ENCODE data around the gene TRMO.

The TRMO gene

DNA sequence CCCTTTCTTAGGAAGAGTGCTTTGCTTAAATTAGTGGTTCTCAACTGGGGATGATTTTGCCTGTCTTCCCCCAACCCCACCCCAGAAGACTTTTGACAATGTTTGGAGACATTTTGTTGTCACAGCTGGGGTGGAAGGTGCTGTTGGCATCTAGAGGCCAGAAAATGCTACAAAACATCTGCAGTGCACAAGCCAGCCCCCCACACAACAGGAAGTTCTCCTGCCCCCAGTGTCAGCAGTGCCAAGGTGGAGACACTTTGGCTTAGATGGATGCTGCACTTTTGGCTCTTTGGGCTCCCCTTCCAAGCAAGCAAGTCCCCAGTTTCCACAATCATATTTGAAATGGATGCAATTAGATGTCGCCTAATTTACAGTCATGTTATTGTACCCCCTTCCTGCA lies 13.0 kb upstream of the TRMO start:
- no peak for DNase-seq (ENCODE audit: extremely low read depth, low read depth)
- TF ChIP-seq, protein P1, sequence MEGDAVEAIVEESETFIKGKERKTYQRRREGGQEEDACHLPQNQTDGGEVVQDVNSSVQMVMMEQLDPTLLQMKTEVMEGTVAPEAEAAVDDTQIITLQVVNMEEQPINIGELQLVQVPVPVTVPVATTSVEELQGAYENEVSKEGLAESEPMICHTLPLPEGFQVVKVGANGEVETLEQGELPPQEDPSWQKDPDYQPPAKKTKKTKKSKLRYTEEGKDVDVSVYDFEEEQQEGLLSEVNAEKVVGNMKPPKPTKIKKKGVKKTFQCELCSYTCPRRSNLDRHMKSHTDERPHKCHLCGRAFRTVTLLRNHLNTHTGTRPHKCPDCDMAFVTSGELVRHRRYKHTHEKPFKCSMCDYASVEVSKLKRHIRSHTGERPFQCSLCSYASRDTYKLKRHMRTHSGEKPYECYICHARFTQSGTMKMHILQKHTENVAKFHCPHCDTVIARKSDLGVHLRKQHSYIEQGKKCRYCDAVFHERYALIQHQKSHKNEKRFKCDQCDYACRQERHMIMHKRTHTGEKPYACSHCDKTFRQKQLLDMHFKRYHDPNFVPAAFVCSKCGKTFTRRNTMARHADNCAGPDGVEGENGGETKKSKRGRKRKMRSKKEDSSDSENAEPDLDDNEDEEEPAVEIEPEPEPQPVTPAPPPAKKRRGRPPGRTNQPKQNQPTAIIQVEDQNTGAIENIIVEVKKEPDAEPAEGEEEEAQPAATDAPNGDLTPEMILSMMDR (IDR thresholded peaks at IDR 0.05; ENCODE audit: low read depth, low read length) = no peak

DNA sequence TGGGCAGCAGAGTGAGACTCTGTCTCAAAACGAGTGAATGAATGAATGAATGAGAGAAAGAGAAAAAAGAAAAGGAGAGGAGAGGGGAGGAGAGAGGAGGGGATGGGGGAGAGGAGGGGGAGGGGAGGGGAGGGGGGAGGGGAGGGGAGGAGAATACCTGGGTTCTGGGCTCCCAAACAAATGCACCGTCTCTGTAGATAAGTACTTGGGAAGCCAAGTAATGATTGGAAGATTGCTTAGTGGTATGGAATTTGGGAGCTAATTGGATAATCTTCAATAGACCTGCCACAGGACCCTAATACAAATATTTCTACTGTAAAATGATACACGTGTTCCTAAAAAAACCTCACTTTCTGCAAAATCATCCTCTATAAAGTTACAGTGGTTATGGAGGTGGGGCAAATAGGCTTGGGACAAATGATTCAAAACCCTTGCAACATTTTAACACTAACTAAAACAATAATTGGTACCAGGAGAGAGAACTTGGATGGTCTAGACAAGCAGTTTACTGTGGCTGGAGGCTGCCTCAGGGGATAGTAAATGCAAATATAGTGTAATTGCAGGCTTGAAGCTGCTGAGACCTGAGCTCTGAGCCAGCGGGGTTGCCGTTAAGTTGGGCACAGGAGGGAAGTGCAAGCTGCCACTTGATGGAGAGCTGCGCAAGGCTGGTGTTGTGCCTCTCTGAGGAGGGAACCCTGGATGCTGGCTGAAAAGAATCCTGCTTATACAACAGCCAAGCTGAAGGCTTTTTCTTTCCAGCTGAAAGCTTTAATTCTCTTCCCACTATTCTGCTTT lies 12.2 kb upstream of the TRMO start:
- TF ChIP-seq, protein P1 (IDR thresholded peaks at IDR 0.05; ENCODE audit: low read depth, low read length) = no peak
- DNase-seq (ENCODE audit: extremely low read depth, low read depth) = no peak

DNA sequence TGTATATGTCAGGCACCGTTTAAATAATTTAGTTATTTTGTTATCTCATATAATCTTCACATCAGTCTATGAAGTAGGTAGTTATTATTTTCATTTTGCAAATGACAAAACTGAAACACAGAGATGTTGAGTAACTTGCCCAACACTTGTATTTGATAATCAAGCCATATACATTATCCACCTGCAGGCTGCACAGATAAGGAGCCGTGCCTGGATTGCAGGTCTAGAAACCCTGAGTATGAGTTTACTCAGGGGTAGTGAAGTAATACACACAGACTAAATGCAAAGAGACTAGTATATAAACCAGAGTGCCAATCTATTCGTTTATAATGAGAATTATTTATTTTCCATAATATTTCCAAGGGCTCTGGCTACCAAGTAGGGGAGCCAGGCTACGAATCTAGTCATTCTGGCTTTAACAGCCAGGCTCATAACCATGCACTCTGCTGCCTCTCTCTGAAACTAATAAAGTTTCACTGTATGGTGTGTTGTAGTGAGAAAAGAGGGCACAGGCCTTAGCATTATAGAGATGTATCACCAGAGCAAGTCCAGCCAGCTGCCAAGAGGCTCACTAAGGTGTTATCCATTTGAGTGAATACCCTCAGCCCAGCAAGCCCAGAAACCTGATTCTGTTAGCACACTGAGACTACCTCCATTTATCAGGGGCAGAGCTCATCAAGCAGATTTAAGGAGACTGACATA lies 11.1 kb upstream of the TRMO start:
- TF ChIP-seq, protein P1 (IDR thresholded peaks at IDR 0.05; ENCODE audit: low read depth, low read length) = no peak
- no peak for DNase-seq (ENCODE audit: extremely low read depth, low read depth)

DNA sequence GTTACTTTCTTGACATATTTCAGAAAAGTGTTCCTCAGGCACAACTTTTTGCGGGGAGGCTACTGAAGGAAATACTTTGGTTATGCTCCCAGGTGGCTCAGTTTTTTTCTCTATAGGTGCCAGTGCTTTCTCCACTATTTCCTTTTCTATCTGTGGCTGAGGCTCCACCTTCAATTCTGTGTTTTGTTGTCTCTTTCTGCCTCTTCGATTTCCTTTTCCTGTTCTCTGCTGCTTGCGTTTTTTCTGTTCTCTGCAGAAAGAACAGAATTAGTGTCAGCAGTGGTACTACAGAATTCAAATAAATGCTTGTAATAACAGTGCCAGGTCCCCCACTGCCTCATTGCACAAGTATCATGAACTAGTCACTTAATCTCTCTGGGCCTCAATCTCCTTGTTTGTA lies 8.7 kb upstream of the TRMO start:
- DNase-seq (ENCODE audit: extremely low read depth, low read depth) = no peak
- TF ChIP-seq, protein P1 (IDR thresholded peaks at IDR 0.05; ENCODE audit: low read depth, low read length) = no peak

DNA sequence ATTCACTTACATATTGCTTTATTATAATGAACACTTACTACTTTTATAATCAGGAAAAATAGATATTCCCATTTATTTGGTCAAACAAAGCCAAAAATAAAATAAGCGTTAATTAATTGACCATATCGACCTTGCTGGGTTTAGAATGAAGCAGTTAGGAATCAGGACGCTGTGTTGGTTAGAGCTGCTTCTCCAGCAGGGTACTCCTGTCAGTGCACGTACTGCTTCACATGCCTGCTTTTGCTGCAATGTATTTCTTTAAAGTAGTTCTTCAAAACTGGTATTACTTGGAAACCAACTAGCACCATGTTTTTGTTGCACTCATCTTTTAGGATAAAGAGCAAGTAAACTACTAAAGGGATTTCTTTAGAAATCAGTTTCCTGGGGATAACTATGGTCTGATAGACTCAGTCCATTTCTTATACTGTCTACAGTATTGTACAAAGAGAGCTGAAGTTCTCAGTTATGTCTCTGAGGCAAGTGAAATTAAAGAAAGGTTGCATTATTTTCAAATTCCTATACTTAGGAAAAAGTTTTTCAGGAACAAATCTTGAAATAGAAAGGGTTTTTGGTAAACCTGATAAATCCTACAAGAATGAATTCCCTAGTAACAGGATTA lies 6.8 kb upstream of the TRMO start:
- TF ChIP-seq, protein P1 (IDR thresholded peaks at IDR 0.05; ENCODE audit: low read depth, low read length) = no peak
- no peak for DNase-seq (ENCODE audit: extremely low read depth, low read depth)

DNA sequence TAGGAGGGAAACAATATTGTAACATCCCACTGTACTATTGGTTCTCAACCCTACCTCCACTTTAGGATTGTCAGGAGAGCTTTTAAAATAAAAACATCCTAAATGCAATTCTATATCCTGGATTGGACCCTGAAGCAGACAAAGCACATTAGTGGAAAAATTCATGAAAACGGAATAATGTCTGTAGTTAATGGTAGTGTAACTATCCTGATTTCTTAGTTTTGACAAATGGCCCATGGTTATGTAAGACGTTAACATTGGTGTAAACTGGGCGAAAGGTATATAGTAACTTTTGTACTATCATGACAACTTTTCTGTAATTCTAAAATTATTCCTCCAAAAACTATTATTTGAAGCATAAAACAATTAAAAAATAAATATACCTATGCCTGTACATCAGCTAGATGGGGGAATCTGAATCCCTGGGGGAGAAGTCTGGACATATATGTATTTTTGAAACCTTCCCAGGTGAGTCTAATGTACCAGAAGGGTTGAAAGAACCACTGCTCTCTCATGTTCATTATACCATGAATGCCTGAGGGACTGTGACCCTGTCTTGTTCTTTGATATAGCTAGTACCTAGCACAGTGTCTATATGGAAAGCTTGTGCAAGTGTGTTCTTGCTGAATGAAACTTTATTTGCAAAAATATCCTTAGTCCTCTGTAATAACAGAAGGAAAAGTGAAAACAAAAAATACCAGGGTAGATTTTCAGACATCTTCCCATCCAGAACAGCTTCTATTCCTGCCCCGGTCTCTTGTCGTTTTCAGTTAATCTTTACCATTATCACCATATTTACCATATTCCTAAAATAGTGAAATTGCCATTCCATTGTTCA lies 3.4 kb upstream of the TRMO start:
- TF ChIP-seq, protein P1 (IDR thresholded peaks at IDR 0.05; ENCODE audit: low read depth, low read length) = no peak
- no peak for DNase-seq (ENCODE audit: extremely low read depth, low read depth)

Measured in AG09319 (cell line).